22Rv1 (cell line): Measurements from ENCODE around the gene AK9.
"Not testable (repeated sequence)": the region's sequence is repeated elsewhere in the genome, so short reads cannot be mapped to it uniquely, and the experiment has no call there.

ENCODE experiments used
- ZFX ChIP-seq: fragments of 450-650 bp; IDR thresholded peaks from 2 replicates; pipeline ENCODE4 v1.6.1; 2017; ENCODE audit warnings: antibody characterized with exemption, borderline replicate concordance
- TF ChIP-seq, protein P1 (sequence below): fragments of 450-650 bp; IDR thresholded peaks from 2 replicates; pipeline ENCODE4 v1.5.1; 2017; ENCODE audit warnings: mild to moderate bottlenecking

- TF ChIP-seq, protein P1, sequence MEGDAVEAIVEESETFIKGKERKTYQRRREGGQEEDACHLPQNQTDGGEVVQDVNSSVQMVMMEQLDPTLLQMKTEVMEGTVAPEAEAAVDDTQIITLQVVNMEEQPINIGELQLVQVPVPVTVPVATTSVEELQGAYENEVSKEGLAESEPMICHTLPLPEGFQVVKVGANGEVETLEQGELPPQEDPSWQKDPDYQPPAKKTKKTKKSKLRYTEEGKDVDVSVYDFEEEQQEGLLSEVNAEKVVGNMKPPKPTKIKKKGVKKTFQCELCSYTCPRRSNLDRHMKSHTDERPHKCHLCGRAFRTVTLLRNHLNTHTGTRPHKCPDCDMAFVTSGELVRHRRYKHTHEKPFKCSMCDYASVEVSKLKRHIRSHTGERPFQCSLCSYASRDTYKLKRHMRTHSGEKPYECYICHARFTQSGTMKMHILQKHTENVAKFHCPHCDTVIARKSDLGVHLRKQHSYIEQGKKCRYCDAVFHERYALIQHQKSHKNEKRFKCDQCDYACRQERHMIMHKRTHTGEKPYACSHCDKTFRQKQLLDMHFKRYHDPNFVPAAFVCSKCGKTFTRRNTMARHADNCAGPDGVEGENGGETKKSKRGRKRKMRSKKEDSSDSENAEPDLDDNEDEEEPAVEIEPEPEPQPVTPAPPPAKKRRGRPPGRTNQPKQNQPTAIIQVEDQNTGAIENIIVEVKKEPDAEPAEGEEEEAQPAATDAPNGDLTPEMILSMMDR: not testable (repeated sequence)
- not testable (repeated sequence) for TF ChIP-seq ZFX
Measured at GRCh38 chr6:109569901-109570300, 121.1 kb downstream of the AK9 start.
